ENCODE results near the gene ZFY.
"Not testable (repeated sequence)": the region's sequence is repeated elsewhere in the genome, so short reads cannot be mapped to it uniquely, and the experiment has no call there.

The ZFY gene

GRCh38 chrY:3003516-3003830 lies 68.3 kb downstream of the ZFY start:
- TF ChIP-seq FOXM1 (IDR thresholded peaks at IDR 0.05; ENCODE audit: borderline replicate concordance) (no peak), HDGF (IDR thresholded peaks at IDR 0.05; ENCODE audit: borderline replicate concordance) (no peak), SUZ12 (IDR thresholded peaks at IDR 0.05) (no peak), ARNT (IDR thresholded peaks at IDR 0.05) (no peak), SP1 (IDR thresholded peaks at IDR 0.05) (no peak), ELF4 (IDR thresholded peaks at IDR 0.05) (no peak), L3MBTL2 (conservative IDR thresholded peaks at IDR 0.05) (no peak), TARDBP (IDR thresholded peaks at IDR 0.05) (no peak)
- no peak for DNase-seq (ENCODE audit: extremely low spot score)
- ChIA-PET POLR2A (no interaction called here), CTCF (no interaction called here)

DNA sequence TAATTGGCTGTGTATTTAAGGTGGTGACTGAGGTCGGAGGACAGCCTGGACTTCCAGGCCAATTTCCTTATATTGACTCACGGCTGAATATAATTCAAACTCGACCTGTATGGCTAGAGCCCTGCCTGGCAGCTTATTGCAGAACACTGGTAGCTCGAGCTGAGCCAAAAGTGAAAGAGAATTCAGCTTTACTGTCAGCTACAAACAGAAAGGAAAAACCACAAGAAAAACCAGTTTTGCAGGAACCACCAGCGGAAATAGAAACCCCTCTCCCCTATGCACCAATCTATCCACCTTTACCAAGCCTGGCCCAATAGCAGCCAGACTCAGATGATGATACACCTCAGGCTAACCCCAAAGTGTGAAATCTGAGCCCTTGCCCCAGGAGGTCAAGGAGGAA lies 68.7 kb downstream of the ZFY start:
- POLR2A ChIA-PET, result no interaction called here
- no peak for DNase-seq (ENCODE audit: extremely low spot score)
- TF ChIP-seq LEF1 (IDR thresholded peaks at IDR 0.05; ENCODE audit: borderline replicate concordance), result no peak
- CTCF ChIA-PET, result no interaction called here

- POLR2A ChIA-PET; DNase-seq (ENCODE audit: extremely low spot score); CTCF ChIA-PET: not testable (repeated sequence)
These were observed 70.8 kb downstream of the ZFY start for GRCh38 chrY:3006031-3006430.

DNA sequence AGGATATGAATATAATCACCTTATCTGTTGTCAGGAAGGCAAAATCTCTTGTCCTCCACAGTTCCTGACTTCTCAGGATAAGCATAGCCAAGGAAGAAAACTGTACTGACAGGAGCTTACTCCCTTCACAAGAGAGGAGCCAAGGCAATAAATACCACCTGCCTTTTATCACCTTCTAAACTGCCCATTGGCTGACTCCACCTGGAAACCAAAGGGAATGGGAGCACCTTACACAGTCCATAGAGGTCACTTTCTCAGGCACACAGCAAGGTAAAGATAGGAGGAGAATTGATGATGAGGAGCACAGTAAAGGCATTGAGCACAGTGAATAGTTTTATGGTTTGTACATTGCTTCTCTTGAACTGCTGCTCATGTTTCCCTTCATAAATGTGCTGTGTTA lies 72.8 kb downstream of the ZFY start:
- no peak for TF ChIP-seq SUZ12 (IDR thresholded peaks at IDR 0.05)
- TF ChIP-seq LEF1 (IDR thresholded peaks at IDR 0.05; ENCODE audit: borderline replicate concordance), result no peak
- TF ChIP-seq, protein P1, sequence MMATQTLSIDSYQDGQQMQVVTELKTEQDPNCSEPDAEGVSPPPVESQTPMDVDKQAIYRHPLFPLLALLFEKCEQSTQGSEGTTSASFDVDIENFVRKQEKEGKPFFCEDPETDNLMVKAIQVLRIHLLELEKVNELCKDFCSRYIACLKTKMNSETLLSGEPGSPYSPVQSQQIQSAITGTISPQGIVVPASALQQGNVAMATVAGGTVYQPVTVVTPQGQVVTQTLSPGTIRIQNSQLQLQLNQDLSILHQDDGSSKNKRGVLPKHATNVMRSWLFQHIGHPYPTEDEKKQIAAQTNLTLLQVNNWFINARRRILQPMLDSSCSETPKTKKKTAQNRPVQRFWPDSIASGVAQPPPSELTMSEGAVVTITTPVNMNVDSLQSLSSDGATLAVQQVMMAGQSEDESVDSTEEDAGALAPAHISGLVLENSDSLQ (IDR thresholded peaks at IDR 0.05), result no peak
- no peak for TF ChIP-seq FOXK2 (IDR thresholded peaks at IDR 0.05)
- TF ChIP-seq TARDBP (IDR thresholded peaks at IDR 0.05), result no peak
- no peak for TF ChIP-seq FOXA1 (IDR thresholded peaks at IDR 0.05)
- no peak for TF ChIP-seq FOXM1 (IDR thresholded peaks at IDR 0.05; ENCODE audit: borderline replicate concordance)
- no peak for TF ChIP-seq ZNF384 (IDR thresholded peaks at IDR 0.05)
- no peak for TF ChIP-seq SP1 (IDR thresholded peaks at IDR 0.05)
- TF ChIP-seq BHLHE40 (IDR thresholded peaks at IDR 0.05; ENCODE audit: borderline replicate concordance), result no peak
- TF ChIP-seq HDGF (IDR thresholded peaks at IDR 0.05; ENCODE audit: borderline replicate concordance), result no peak
- no peak for TF ChIP-seq ARNT (IDR thresholded peaks at IDR 0.05)
- no peak for TF ChIP-seq NFRKB (IDR thresholded peaks at IDR 0.05)
- TF ChIP-seq L3MBTL2 (conservative IDR thresholded peaks at IDR 0.05), result no peak
- TF ChIP-seq ELF4 (IDR thresholded peaks at IDR 0.05), result no peak
- TF ChIP-seq CTBP1 (IDR thresholded peaks at IDR 0.05; ENCODE audit: borderline replicate concordance), result no peak
- POLR2A ChIA-PET, result no interaction called here
- CTCF ChIA-PET, result no interaction called here
- no peak for DNase-seq (ENCODE audit: extremely low spot score)

DNA sequence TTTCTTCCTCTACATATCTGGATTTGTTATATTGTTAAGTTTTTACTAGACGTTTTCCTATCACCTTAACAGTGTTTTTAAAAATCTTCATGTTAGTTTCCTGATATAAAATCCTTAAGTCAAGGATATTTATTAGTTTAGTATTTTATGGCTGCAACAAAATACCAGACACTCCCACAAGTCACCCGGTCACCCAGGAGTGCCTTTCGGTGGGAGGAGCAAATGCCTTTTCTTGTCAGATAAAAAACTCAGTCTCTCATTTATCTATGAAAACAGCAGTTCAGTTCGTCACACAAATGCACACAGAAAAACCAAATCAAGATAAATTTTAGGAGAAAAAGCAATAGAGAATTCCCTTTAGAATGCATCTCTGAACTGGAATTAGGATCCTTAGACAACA lies 77.0 kb downstream of the ZFY start:
- no peak for TF ChIP-seq SUZ12 (IDR thresholded peaks at IDR 0.05)
- TF ChIP-seq ELF4 (IDR thresholded peaks at IDR 0.05), result no peak
- TF ChIP-seq L3MBTL2 (conservative IDR thresholded peaks at IDR 0.05), result no peak
- TF ChIP-seq FOXM1 (IDR thresholded peaks at IDR 0.05; ENCODE audit: borderline replicate concordance), result no peak
- no peak for TF ChIP-seq NFRKB (IDR thresholded peaks at IDR 0.05)
- TF ChIP-seq BHLHE40 (IDR thresholded peaks at IDR 0.05; ENCODE audit: borderline replicate concordance), result no peak
- no peak for TF ChIP-seq FOXK2 (IDR thresholded peaks at IDR 0.05)
- no peak for TF ChIP-seq LEF1 (IDR thresholded peaks at IDR 0.05; ENCODE audit: borderline replicate concordance)
- no peak for TF ChIP-seq SP1 (IDR thresholded peaks at IDR 0.05)
- no peak for TF ChIP-seq TARDBP (IDR thresholded peaks at IDR 0.05)
- TF ChIP-seq HDGF (IDR thresholded peaks at IDR 0.05; ENCODE audit: borderline replicate concordance), result no peak
- TF ChIP-seq CTBP1 (IDR thresholded peaks at IDR 0.05; ENCODE audit: borderline replicate concordance), result no peak
- DNase-seq (ENCODE audit: extremely low spot score), result no peak
- ChIA-PET CTCF (no interaction called here), POLR2A (no interaction called here)

GRCh38 chrY:3016594-3016993 lies 81.4 kb downstream of the ZFY start:
- POLR2A ChIA-PET, result no interaction called here

DNA sequence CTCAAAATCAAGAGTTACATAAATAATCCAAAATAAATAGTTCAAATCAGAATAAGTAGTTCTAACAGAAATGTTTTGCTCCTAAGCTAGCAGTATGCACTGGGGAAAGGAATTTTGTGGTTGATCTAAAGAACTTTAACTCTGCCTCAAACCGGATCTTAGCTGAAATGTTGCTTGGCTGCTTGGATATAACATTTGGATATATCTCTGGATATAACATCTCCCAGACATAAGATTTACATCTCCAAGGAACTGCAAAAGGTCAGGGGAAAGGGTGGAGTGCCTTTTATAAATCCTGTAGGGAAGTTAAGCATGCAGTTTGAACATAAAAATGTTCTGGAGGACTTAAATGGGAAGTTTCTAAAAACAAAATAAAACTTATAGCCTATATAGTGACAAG lies 83.4 kb downstream of the ZFY start:
- CTCF ChIA-PET, result no interaction called here

More at GRCh38 chrY:3016594-3016993, 81.4 kb downstream of the ZFY start:
- CTCF ChIA-PET, result no interaction called here
- TF ChIP-seq FOXK2 (IDR thresholded peaks at IDR 0.05), result no peak
- TF ChIP-seq HDGF (IDR thresholded peaks at IDR 0.05; ENCODE audit: borderline replicate concordance), result no peak
- no peak for TF ChIP-seq FOXA1 (IDR thresholded peaks at IDR 0.05)
- TF ChIP-seq SUZ12 (IDR thresholded peaks at IDR 0.05), result no peak
- TF ChIP-seq CTBP1 (IDR thresholded peaks at IDR 0.05; ENCODE audit: borderline replicate concordance), result no peak
- TF ChIP-seq TARDBP (IDR thresholded peaks at IDR 0.05), result no peak
- no peak for TF ChIP-seq SP1 (IDR thresholded peaks at IDR 0.05)
- DNase-seq (ENCODE audit: extremely low spot score), result no peak

More for the DNA sequence above, 83.4 kb downstream of the ZFY start:
- TF ChIP-seq NFRKB (IDR thresholded peaks at IDR 0.05) (no peak), ARNT (IDR thresholded peaks at IDR 0.05) (no peak), TARDBP (IDR thresholded peaks at IDR 0.05) (no peak), FOXK2 (IDR thresholded peaks at IDR 0.05) (no peak), SP1 (IDR thresholded peaks at IDR 0.05) (no peak), BHLHE40 (IDR thresholded peaks at IDR 0.05; ENCODE audit: borderline replicate concordance) (no peak), FOXA1 (IDR thresholded peaks at IDR 0.05) (no peak), ELF4 (IDR thresholded peaks at IDR 0.05) (no peak), HDGF (IDR thresholded peaks at IDR 0.05; ENCODE audit: borderline replicate concordance) (no peak), ZNF384 (IDR thresholded peaks at IDR 0.05) (no peak), SUZ12 (IDR thresholded peaks at IDR 0.05) (no peak), CTBP1 (IDR thresholded peaks at IDR 0.05; ENCODE audit: borderline replicate concordance) (no peak), L3MBTL2 (conservative IDR thresholded peaks at IDR 0.05) (no peak), FOXM1 (IDR thresholded peaks at IDR 0.05; ENCODE audit: borderline replicate concordance) (no peak), LEF1 (IDR thresholded peaks at IDR 0.05; ENCODE audit: borderline replicate concordance) (no peak)
- TF ChIP-seq, protein P1 (IDR thresholded peaks at IDR 0.05), result no peak
- POLR2A ChIA-PET, result no interaction called here
- DNase-seq (ENCODE audit: extremely low spot score), result no peak

Data from HEK293T (cell line).